GM12892 (cell line): ENCODE data around the gene CFAP65.

ENCODE experiments used
- POLR2A ChIP-seq: IDR thresholded peaks from 2 replicates; pipeline ENCODE4 v1.6.1; 2011; ENCODE audit warnings: low read depth, low read length, control low read depth
- POLR2AphosphoS5 ChIP-seq: IDR thresholded peaks from 2 replicates; pipeline ENCODE4 v1.6.1; 2011; ENCODE audit warnings: low read depth, low read length, control low read depth
- TAF1 ChIP-seq: IDR thresholded peaks from 2 replicates; pipeline ENCODE4 v1.6.1; 2011; ENCODE audit warnings: low read depth, mild to moderate bottlenecking, control low read depth, low read length, borderline replicate concordance

- no peak for TF ChIP-seq POLR2A
- no peak for TF ChIP-seq TAF1
- no peak for TF ChIP-seq POLR2AphosphoS5
These were observed 18.7 kb downstream of the CFAP65 start for GRCh38 chr2:219022616-219023015.
